Effector memory CD4-positive, alpha-beta T cell (primary cell): ENCODE data around the gene CDIP1.
A peak's percentile ranks its signal among the peaks of the same experiment; 100 is the strongest.

Experiments
- DNase-seq, 3 donors: peaks; one replicate each; pipeline ENCODE4 v3.0.0-alpha.2; 2020
- H3K27ac ChIP-seq: 2 replicates; pipeline ENCODE4 v1.7.0; 2013; ENCODE audit warnings: mild to moderate bottlenecking, low read length, moderate library complexity; ENCODE audit not compliant: insufficient read depth, poor library complexity, severe bottlenecking
- H3K27me3 ChIP-seq: replicated peaks from 2 replicates; pipeline ENCODE4 v1.7.0; 2013; ENCODE audit warnings: mild to moderate bottlenecking, low read length; ENCODE audit not compliant: insufficient read depth, control insufficient read depth, poor library complexity, severe bottlenecking
- H3K36me3 ChIP-seq: 2 replicates; pipeline ENCODE4 v1.7.0; 2013; ENCODE audit warnings: mild to moderate bottlenecking, low read length, moderate library complexity; ENCODE audit not compliant: control insufficient read depth, insufficient read depth
- H3K4me1 ChIP-seq: 2 replicates; pipeline ENCODE4 v1.7.0; 2013; ENCODE audit warnings: low read length, mild to moderate bottlenecking; ENCODE audit not compliant: control insufficient read depth, insufficient read depth, poor library complexity, severe bottlenecking
- H3K4me3 ChIP-seq: 2 replicates; pipeline ENCODE4 v1.7.0; 2013; ENCODE audit warnings: low read length, low read depth, mild to moderate bottlenecking; ENCODE audit not compliant: insufficient read depth, poor library complexity, severe bottlenecking
- H3K9me3 ChIP-seq: 2 replicates; pipeline ENCODE4 v1.7.0; 2013; ENCODE audit warnings: mild to moderate bottlenecking, low read length, moderate library complexity; ENCODE audit not compliant: control insufficient read depth

CDIP1 gene

GRCh38 chr16:4495766-4496165, 42.8 kb downstream of the CDIP1 start:
- Histone ChIP-seq H3K27me3 (no peaks in the 10 kb centered on the region), H3K4me3 (no peak overlapping the region), H3K9me3 (no peaks in the 10 kb centered on the region), H3K27ac (no peak overlapping the region), H3K36me3 (peaks cover 7% of the 10 kb centered on the region), H3K4me1 (peaks cover 16% of the 10 kb centered on the region)
- DNase-seq, result no peak

GRCh38 chr16:4494746-4495490, 43.7 kb downstream of the CDIP1 start:
- no peaks in the 10 kb centered on the region for H3K9me3 ChIP-seq
- H3K27ac ChIP-seq, result no peak overlapping the region
- no peak for DNase-seq
- H3K4me3 ChIP-seq, result no peak overlapping the region
- H3K4me1 ChIP-seq, result peaks cover 16% of the 10 kb centered on the region
- H3K27me3 ChIP-seq, result no peaks in the 10 kb centered on the region
- H3K36me3 ChIP-seq, result peaks cover 7% of the 10 kb centered on the region

- Histone ChIP-seq H3K27ac (no peak overlapping the region), H3K27me3 (no peaks in the 10 kb centered on the region), H3K4me3 (no peak overlapping the region), H3K36me3 (peaks cover 13% of the 10 kb centered on the region), H3K9me3 (no peaks in the 10 kb centered on the region), H3K4me1 (peaks cover 39% of the 10 kb centered on the region)
- DNase-seq, result no peak
Measured at GRCh38 chr16:4491898-4492297, 46.7 kb downstream of the CDIP1 start.

- H3K9me3 ChIP-seq, result no peaks in the 10 kb centered on the region
- H3K4me1 ChIP-seq, result peaks cover 44% of the 10 kb centered on the region
- H3K27ac ChIP-seq, result peak overlapping the region; percentile 67
- no peak overlapping the region for H3K4me3 ChIP-seq
- no peak for DNase-seq
- no peaks in the 10 kb centered on the region for H3K27me3 ChIP-seq
- H3K36me3 ChIP-seq, result peaks cover 23% of the 10 kb centered on the region
Measured at GRCh38 chr16:4489030-4489429, 49.5 kb downstream of the CDIP1 start.

- DNase-seq, result no peak
- H3K36me3 ChIP-seq, result peaks cover 23% of the 10 kb centered on the region
- H3K27ac ChIP-seq, result peak overlapping the region; percentile 67
Measured at GRCh38 chr16:4488499-4488967, 50.0 kb downstream of the CDIP1 start.

GRCh38 chr16:4487955-4488498, 50.5 kb downstream of the CDIP1 start:
- DNase-seq, result no peak
- H3K36me3 ChIP-seq, result peaks cover 23% of the 10 kb centered on the region

More at GRCh38 chr16:4488499-4488967, 50.0 kb downstream of the CDIP1 start:
- peaks cover 44% of the 10 kb centered on the region for H3K4me1 ChIP-seq
- H3K9me3 ChIP-seq, result no peaks in the 10 kb centered on the region
- H3K4me3 ChIP-seq, result peak overlapping the region; percentile 26
- H3K27me3 ChIP-seq, result no peaks in the 10 kb centered on the region

GRCh38 chr16:4486126-4486893, 52.3 kb downstream of the CDIP1 start:
- Histone ChIP-seq H3K27ac (peak overlapping the region; percentile 42), H3K4me3 (no peak overlapping the region)

More at GRCh38 chr16:4487955-4488498, 50.5 kb downstream of the CDIP1 start:
- Histone ChIP-seq H3K4me1 (peaks cover 44% of the 10 kb centered on the region), H3K27me3 (no peaks in the 10 kb centered on the region), H3K9me3 (no peaks in the 10 kb centered on the region), H3K27ac (peak overlapping the region; percentile 67), H3K4me3 (peak overlapping the region; percentile 26)

GRCh38 chr16:4481963-4482362, 56.6 kb downstream of the CDIP1 start:
- Histone ChIP-seq H3K27ac (no peak overlapping the region), H3K27me3 (no peaks in the 10 kb centered on the region), H3K4me1 (peaks cover 22% of the 10 kb centered on the region), H3K4me3 (no peak overlapping the region), H3K9me3 (no peaks in the 10 kb centered on the region), H3K36me3 (peaks cover 13% of the 10 kb centered on the region)
- no peak for DNase-seq

More at GRCh38 chr16:4486126-4486893, 52.3 kb downstream of the CDIP1 start:
- Histone ChIP-seq H3K36me3 (peaks cover 19% of the 10 kb centered on the region), H3K27me3 (no peaks in the 10 kb centered on the region), H3K4me1 (peaks cover 53% of the 10 kb centered on the region), H3K9me3 (no peaks in the 10 kb centered on the region)
- DNase-seq, result no peak

- H3K36me3 ChIP-seq, result peaks cover 11% of the 10 kb centered on the region
- no peaks in the 10 kb centered on the region for H3K27me3 ChIP-seq
- H3K9me3 ChIP-seq, result no peaks in the 10 kb centered on the region
- no peak overlapping the region for H3K27ac ChIP-seq
- no peak for DNase-seq
- no peak overlapping the region for H3K4me3 ChIP-seq
- peaks cover 18% of the 10 kb centered on the region for H3K4me1 ChIP-seq
Measured at GRCh38 chr16:4481526-4481925, 57.0 kb downstream of the CDIP1 start.

GRCh38 chr16:4477966-4478365, 60.6 kb downstream of the CDIP1 start:
- no peaks in the 10 kb centered on the region for H3K36me3 ChIP-seq
- H3K9me3 ChIP-seq, result no peaks in the 10 kb centered on the region
- H3K27me3 ChIP-seq, result no peaks in the 10 kb centered on the region
- no peak for DNase-seq
- H3K4me1 ChIP-seq, result peaks cover 37% of the 10 kb centered on the region
- peak overlapping the region; percentile 84 for H3K27ac ChIP-seq
- H3K4me3 ChIP-seq, result peak overlapping the region; percentile 15
